ENCODE measurements around the gene SCP2D1.

The SCP2D1 gene

GRCh38 chr20:18815194-18815942 lies 1.8 kb downstream of the SCP2D1 start:
- no peak for DNase-seq

GRCh38 chr20:18822832-18823231 lies 9.2 kb downstream of the SCP2D1 start:
- DNase-seq, result no peak

GRCh38 chr20:18831830-18832499 lies 18.4 kb downstream of the SCP2D1 start:
- DNase-seq, result no peak

GRCh38 chr20:18832546-18833200 lies 19.1 kb downstream of the SCP2D1 start:
- DNase-seq, result no peak

- no peak for DNase-seq
Observed at GRCh38 chr20:18835466-18836256, 22.1 kb downstream of the SCP2D1 start.

GRCh38 chr20:18837718-18838117 lies 24.1 kb downstream of the SCP2D1 start:
- no peak for DNase-seq

GRCh38 chr20:18839507-18840247 lies 26.1 kb downstream of the SCP2D1 start:
- no peak for DNase-seq

GRCh38 chr20:18840248-18840645 lies 26.7 kb downstream of the SCP2D1 start:
- DNase-seq, result no peak

GRCh38 chr20:18845017-18845416 lies 31.4 kb downstream of the SCP2D1 start:
- DNase-seq, result no peak

GRCh38 chr20:18847226-18847755 lies 33.7 kb downstream of the SCP2D1 start:
- DNase-seq, result no peak

- DNase-seq, result no peak
Observed at GRCh38 chr20:18849131-18849530, 35.5 kb downstream of the SCP2D1 start.

- DNase-seq, result no peak
Observed at GRCh38 chr20:18851629-18852028, 38.0 kb downstream of the SCP2D1 start.

- DNase-seq, result no peak
Observed at GRCh38 chr20:18852318-18852717, 38.7 kb downstream of the SCP2D1 start.

- DNase-seq, result no peak
Observed at GRCh38 chr20:18853216-18853615, 39.6 kb downstream of the SCP2D1 start.

- DNase-seq, result no peak
Observed at GRCh38 chr20:18853946-18854646, 40.5 kb downstream of the SCP2D1 start.

- DNase-seq, result no peak
Observed at GRCh38 chr20:18855882-18856281, 42.3 kb downstream of the SCP2D1 start.

GRCh38 chr20:18856873-18857272 lies 43.3 kb downstream of the SCP2D1 start:
- no peak for DNase-seq

GRCh38 chr20:18857640-18858039 lies 44.1 kb downstream of the SCP2D1 start:
- DNase-seq, result no peak

- no peak for DNase-seq
Observed at GRCh38 chr20:18858816-18859215, 45.2 kb downstream of the SCP2D1 start.

All from CD4-positive, alpha-beta T cell treated with Interleukin-12 subunit alpha and Interleukin-12 subunit beta, for 1 hour (primary cell).